Activated CD4-positive, alpha-beta T cell treated with anti-CD3 and anti-CD28 coated beads, Interleukin-2, amount 50 U/mL, for 48 hours (primary cell): Measurements from ENCODE around the gene PLB1.

Experiments used
- DNase-seq, 2 experiments: peaks; one replicate each; pipeline ENCODE4 v3.0.0-alpha.2; 2020

Gene PLB1

GRCh38 chr2:28632791-28633190 is 136.9 kb downstream of the PLB1 start:
- no peak for DNase-seq

GRCh38 chr2:28633204-28633603 is 137.3 kb downstream of the PLB1 start:
- no peak for DNase-seq

- DNase-seq = no peak
These were observed 137.9 kb downstream of the PLB1 start for GRCh38 chr2:28633746-28634145.

GRCh38 chr2:28635191-28635611 is 139.3 kb downstream of the PLB1 start:
- DNase-seq = no peak

GRCh38 chr2:28636491-28636890 is 140.6 kb downstream of the PLB1 start:
- no peak for DNase-seq

- no peak for DNase-seq
These were observed 141.5 kb downstream of the PLB1 start for GRCh38 chr2:28637066-28638047.

- DNase-seq = no peak
These were observed 142.2 kb downstream of the PLB1 start for GRCh38 chr2:28638102-28638501.

GRCh38 chr2:28639092-28639691 is 143.3 kb downstream of the PLB1 start:
- no peak for DNase-seq

- DNase-seq = no peak
These were observed 144.0 kb downstream of the PLB1 start for GRCh38 chr2:28639836-28640235.

GRCh38 chr2:28640260-28640907 is 144.5 kb downstream of the PLB1 start:
- DNase-seq = no peak

GRCh38 chr2:28640908-28641300 is 145.0 kb downstream of the PLB1 start:
- no peak for DNase-seq

- no peak for DNase-seq
These were observed 146.9 kb downstream of the PLB1 start for GRCh38 chr2:28642796-28643195.

GRCh38 chr2:28643327-28643726 is 147.5 kb downstream of the PLB1 start:
- no peak for DNase-seq

- no peak for DNase-seq
These were observed 148.1 kb downstream of the PLB1 start for GRCh38 chr2:28643911-28644334.

GRCh38 chr2:28644760-28645159 is 148.9 kb downstream of the PLB1 start:
- no peak for DNase-seq

- DNase-seq = no peak
These were observed 149.7 kb downstream of the PLB1 start for GRCh38 chr2:28645553-28645952.

GRCh38 chr2:28647682-28648081 is 151.8 kb downstream of the PLB1 start:
- DNase-seq = no peak

- DNase-seq = no peak
These were observed 152.3 kb downstream of the PLB1 start for GRCh38 chr2:28648147-28648546.

- DNase-seq = no peak
These were observed 153.0 kb downstream of the PLB1 start for GRCh38 chr2:28648671-28649395.

GRCh38 chr2:28649481-28650265 is 153.8 kb downstream of the PLB1 start:
- DNase-seq = peak; percentile 60 to 70

- DNase-seq = no peak
These were observed 154.4 kb downstream of the PLB1 start for GRCh38 chr2:28650266-28650584.

- no peak for DNase-seq
These were observed 156.4 kb downstream of the PLB1 start for GRCh38 chr2:28652217-28652616.
